Neuronal stem cell (in vitro differentiated cells): Measurements from ENCODE around the gene B3GALT6.
A peak's percentile ranks its signal among the peaks of the same experiment; 100 is the strongest.

Source experiments
- DNase-seq: peaks from one replicate; pipeline ENCODE4 v3.0.0-alpha.2; 2013; ENCODE audit warnings: low spot score
- H2AFZ ChIP-seq: one replicate; pipeline ENCODE4 v1.6.1; 2013; ENCODE audit warnings: mild to moderate bottlenecking, low read length, inconsistent platforms
- H2AK5ac ChIP-seq: 2 replicates; pipeline ENCODE4 v1.6.1; 2013; ENCODE audit warnings: low read depth, mild to moderate bottlenecking, inconsistent platforms, low read length, moderate library complexity, mixed read lengths
- H2BK120ac ChIP-seq: 2 replicates; pipeline ENCODE4 v1.6.1; 2013; ENCODE audit warnings: low read depth, mild to moderate bottlenecking, inconsistent platforms, low read length, moderate library complexity, mixed read lengths
- H2BK12ac ChIP-seq: one replicate; pipeline ENCODE4 v1.6.1; 2013; ENCODE audit warnings: low read length, inconsistent platforms
- H2BK15ac ChIP-seq: 2 replicates; pipeline ENCODE4 v1.6.1; 2013; ENCODE audit warnings: mild to moderate bottlenecking, low read length, inconsistent platforms, mixed read lengths
- H2BK5ac ChIP-seq: one replicate; pipeline ENCODE4 v1.6.1; 2013; ENCODE audit warnings: inconsistent platforms, mild to moderate bottlenecking, low read length, moderate library complexity
- H3K14ac ChIP-seq: one replicate; pipeline ENCODE4 v1.6.1; 2013; ENCODE audit warnings: low read length, inconsistent platforms
- H3K18ac ChIP-seq: 2 replicates; pipeline ENCODE4 v1.6.1; 2013; ENCODE audit warnings: low read length, inconsistent platforms
- H3K23ac ChIP-seq: 2 replicates; pipeline ENCODE4 v1.6.1; 2013; ENCODE audit warnings: low read depth, mild to moderate bottlenecking, mixed read lengths, low read length, inconsistent platforms; ENCODE audit not compliant: poor library complexity
- H3K27ac ChIP-seq: replicated peaks from 3 replicates; pipeline ENCODE4 v1.5.1; 2013; ENCODE audit warnings: low read length, inconsistent platforms
- H3K27me3 ChIP-seq, 3 experiments: 2 replicates each; pipeline ENCODE4 v1.6.1; 2013; ENCODE audit warnings: low read length in 3 of 3, mild to moderate bottlenecking in 2 of 3, inconsistent platforms in 1 of 3, low read depth in 1 of 3, mixed read lengths in 1 of 3, moderate library complexity in 1 of 3; ENCODE audit not compliant: control insufficient read depth in 3 of 3, insufficient read depth in 3 of 3
- H3K36me3 ChIP-seq, 2 donors: replicated peaks in 1 of 2; 2 replicates each; pipeline ENCODE4 v1.6.1; 2013; ENCODE audit warnings: low read length in 2 of 2; ENCODE audit not compliant: control insufficient read depth in 2 of 2, insufficient read depth in 2 of 2
- H3K4ac ChIP-seq: 2 replicates; pipeline ENCODE4 v1.6.1; 2013; ENCODE audit warnings: inconsistent platforms, mild to moderate bottlenecking, low read length, moderate library complexity
- H3K4me1 ChIP-seq, 2 donors: 1 replicate in 1 of 2; 2 replicates in 1 of 2; pipeline ENCODE4 v1.6.1; 2013; ENCODE audit warnings: low read length in 2 of 2, low read depth in 1 of 2; ENCODE audit not compliant: control insufficient read depth in 2 of 2, insufficient read depth in 1 of 2
- H3K4me2 ChIP-seq: one replicate; pipeline ENCODE4 v1.6.1; 2013; ENCODE audit warnings: mild to moderate bottlenecking, low read length, inconsistent platforms; ENCODE audit not compliant: insufficient read depth, poor library complexity, severe bottlenecking
- H3K4me3 ChIP-seq, 2 donors: 2 replicates each; pipeline ENCODE4 v1.5.1; 2013; ENCODE audit warnings: low read length in 2 of 2, mild to moderate bottlenecking in 2 of 2, inconsistent platforms in 1 of 2, moderate library complexity in 1 of 2
- H3K79me1 ChIP-seq: one replicate; pipeline ENCODE4 v1.6.1; 2013; ENCODE audit warnings: low read depth, mild to moderate bottlenecking, inconsistent platforms, low read length, moderate library complexity
- H3K9ac ChIP-seq: one replicate; pipeline ENCODE4 v1.6.1; 2013; ENCODE audit warnings: mild to moderate bottlenecking, low read depth, low read length, inconsistent platforms; ENCODE audit not compliant: poor library complexity
- H3K9me3 ChIP-seq, 2 donors: replicated peaks in 1 of 2; 2 replicates each; pipeline versions ENCODE3 to v1.6.1; 2013; ENCODE audit warnings: low read length in 2 of 2, mild to moderate bottlenecking in 2 of 2, inconsistent platforms in 1 of 2, low read depth in 1 of 2, mixed read lengths in 1 of 2, moderate library complexity in 1 of 2; ENCODE audit not compliant: control insufficient read depth in 2 of 2, insufficient read depth in 1 of 2
- H4K8ac ChIP-seq: one replicate; pipeline ENCODE4 v1.6.1; 2013; ENCODE audit warnings: low read depth, mild to moderate bottlenecking, inconsistent platforms, low read length, moderate library complexity
- H4K91ac ChIP-seq: one replicate; pipeline ENCODE4 v1.6.1; 2013; ENCODE audit warnings: low read length, low read depth, mild to moderate bottlenecking, inconsistent platforms; ENCODE audit not compliant: poor library complexity
- WGBS, 2 donors: extraction: QIAGEN DNeasy Blood & Tissue Kit; methylation state at CpG; one replicate each; pipeline ENCODE4 v1.1.7; 2013; ENCODE audit warnings: missing lambda C conversion rate in 2 of 2, mixed read lengths in 1 of 2; ENCODE audit not compliant: insufficient read length in 2 of 2, insufficient replicate concordance in 1 of 2; ENCODE audit errors: extremely low coverage in 2 of 2; 5-methylcytosine and 5-hydroxymethylcytosine counted together

B3GALT6 gene

GRCh38 chr1:1259540-1259939 lies 27.5 kb downstream of the B3GALT6 start:
- no peak overlapping the region for H3K4me2 ChIP-seq
- no peak overlapping the region for H4K91ac ChIP-seq
- no peak overlapping the region for H2BK5ac ChIP-seq
- no peak overlapping the region for H3K4ac ChIP-seq
- H3K9me3 ChIP-seq: peaks cover 0 to 3% of the 10 kb centered on the region in 2 donors
- H3K27ac ChIP-seq: no peak overlapping the region
- no peak overlapping the region for H2BK12ac ChIP-seq
- peaks cover 0 to 3% of the 10 kb centered on the region in 2 donors for H3K4me1 ChIP-seq
- peaks cover 43 to 91% of the 10 kb centered on the region in 2 donors for H3K36me3 ChIP-seq
- H3K23ac ChIP-seq: no peak overlapping the region
- no peak overlapping the region for H2BK15ac ChIP-seq
- H4K8ac ChIP-seq: no peak overlapping the region
- no peak overlapping the region for H3K18ac ChIP-seq
- no peak overlapping the region for H3K4me3 ChIP-seq
- no peaks in the 10 kb centered on the region for H3K27me3 ChIP-seq
- no CpG with 5 or more reads among the region's 18 CpGs for WGBS, 2 donors
- peak overlapping the region; percentile 11 for H3K14ac ChIP-seq
- no peak overlapping the region for H2AK5ac ChIP-seq
- no peak overlapping the region for H3K9ac ChIP-seq
- no peak overlapping the region for H2BK120ac ChIP-seq
- peaks cover 16% of the 10 kb centered on the region for H3K79me1 ChIP-seq
- no peak overlapping the region for H2AFZ ChIP-seq
- DNase-seq: no peak

- H3K27ac ChIP-seq: no peak overlapping the region
- no peak overlapping the region for H2BK12ac ChIP-seq
- peak overlapping the region; percentile 14 for H2AK5ac ChIP-seq
- no peak overlapping the region for H3K9ac ChIP-seq
- peaks cover 16% of the 10 kb centered on the region for H3K79me1 ChIP-seq
- no peak for DNase-seq
- no peak overlapping the region for H2BK5ac ChIP-seq
- H3K36me3 ChIP-seq: peaks cover 46 to 90% of the 10 kb centered on the region in 2 donors
- no peak overlapping the region for H2BK15ac ChIP-seq
- peak overlapping the region; percentile 25 for H3K23ac ChIP-seq
- no peak overlapping the region for H2AFZ ChIP-seq
- no peak overlapping the region for H4K91ac ChIP-seq
- no peak overlapping the region for H3K4me2 ChIP-seq
- H3K4ac ChIP-seq: no peak overlapping the region
- H3K18ac ChIP-seq: no peak overlapping the region
- H2BK120ac ChIP-seq: no peak overlapping the region
- no peak overlapping the region for H3K4me3 ChIP-seq
- peaks cover 0 to 3% of the 10 kb centered on the region in 2 donors for H3K9me3 ChIP-seq
- no CpG with 5 or more reads among the region's 26 CpGs for WGBS, 2 donors
- H3K4me1 ChIP-seq: peaks cover 0 to 3% of the 10 kb centered on the region in 2 donors
- H4K8ac ChIP-seq: no peak overlapping the region
- no peaks in the 10 kb centered on the region for H3K27me3 ChIP-seq
- H3K14ac ChIP-seq: peak overlapping the region; percentile 11
Observed at GRCh38 chr1:1259951-1260600, 28.0 kb downstream of the B3GALT6 start.

- Histone ChIP-seq H3K4me2 (no peak overlapping the region), H3K27ac (no peak overlapping the region), H3K18ac (no peak overlapping the region), H2BK15ac (no peak overlapping the region), H3K23ac (no peak overlapping the region), H4K8ac (no peak overlapping the region), H3K4me1 (peaks cover 0 to 3% of the 10 kb centered on the region in 2 donors), H2AFZ (no peak overlapping the region), H3K27me3 (no peaks in the 10 kb centered on the region), H2AK5ac (no peak overlapping the region), H3K9me3 (peaks cover 0 to 3% of the 10 kb centered on the region in 2 donors), H3K36me3 (peaks cover 48 to 90% of the 10 kb centered on the region in 2 donors), H4K91ac (no peak overlapping the region), H3K4me3 (peak overlapping the region in 1 of 2 donors; percentile 40), H2BK120ac (no peak overlapping the region), H3K14ac (no peak overlapping the region), H3K79me1 (peaks cover 17% of the 10 kb centered on the region), H3K9ac (no peak overlapping the region), H3K4ac (no peak overlapping the region), H2BK5ac (peak overlapping the region; percentile 82), H2BK12ac (no peak overlapping the region)
- no peak for DNase-seq
- WGBS, 2 donors: no CpG with 5 or more reads among the region's 16 CpGs
Observed at GRCh38 chr1:1260843-1261560, 29.0 kb downstream of the B3GALT6 start.

- Histone ChIP-seq H3K9me3 (peaks cover 0 to 3% of the 10 kb centered on the region in 2 donors), H3K27me3 (no peaks in the 10 kb centered on the region), H2BK12ac (no peak overlapping the region), H3K36me3 (peaks cover 46 to 86% of the 10 kb centered on the region in 2 donors), H3K18ac (no peak overlapping the region), H3K4ac (no peak overlapping the region), H3K27ac (no peak overlapping the region), H4K8ac (no peak overlapping the region), H3K14ac (no peak overlapping the region), H3K4me1 (peaks cover 0 to 3% of the 10 kb centered on the region in 2 donors), H2BK5ac (no peak overlapping the region), H3K23ac (no peak overlapping the region), H3K4me3 (no peak overlapping the region), H2BK15ac (no peak overlapping the region), H3K9ac (no peak overlapping the region), H2AFZ (no peak overlapping the region), H3K4me2 (no peak overlapping the region), H3K79me1 (peaks cover 14% of the 10 kb centered on the region), H2BK120ac (no peak overlapping the region), H4K91ac (no peak overlapping the region), H2AK5ac (no peak overlapping the region)
- no CpG with 5 or more reads among the region's 17 CpGs for WGBS, 2 donors
- DNase-seq: no peak
Observed at GRCh38 chr1:1262071-1262470, 30.0 kb downstream of the B3GALT6 start.
